ENCODE data around the gene GPHN.

GRCh38 chr14:66752109-66752508, 244.2 kb downstream of the GPHN start:
- TF ChIP-seq, protein P1, sequence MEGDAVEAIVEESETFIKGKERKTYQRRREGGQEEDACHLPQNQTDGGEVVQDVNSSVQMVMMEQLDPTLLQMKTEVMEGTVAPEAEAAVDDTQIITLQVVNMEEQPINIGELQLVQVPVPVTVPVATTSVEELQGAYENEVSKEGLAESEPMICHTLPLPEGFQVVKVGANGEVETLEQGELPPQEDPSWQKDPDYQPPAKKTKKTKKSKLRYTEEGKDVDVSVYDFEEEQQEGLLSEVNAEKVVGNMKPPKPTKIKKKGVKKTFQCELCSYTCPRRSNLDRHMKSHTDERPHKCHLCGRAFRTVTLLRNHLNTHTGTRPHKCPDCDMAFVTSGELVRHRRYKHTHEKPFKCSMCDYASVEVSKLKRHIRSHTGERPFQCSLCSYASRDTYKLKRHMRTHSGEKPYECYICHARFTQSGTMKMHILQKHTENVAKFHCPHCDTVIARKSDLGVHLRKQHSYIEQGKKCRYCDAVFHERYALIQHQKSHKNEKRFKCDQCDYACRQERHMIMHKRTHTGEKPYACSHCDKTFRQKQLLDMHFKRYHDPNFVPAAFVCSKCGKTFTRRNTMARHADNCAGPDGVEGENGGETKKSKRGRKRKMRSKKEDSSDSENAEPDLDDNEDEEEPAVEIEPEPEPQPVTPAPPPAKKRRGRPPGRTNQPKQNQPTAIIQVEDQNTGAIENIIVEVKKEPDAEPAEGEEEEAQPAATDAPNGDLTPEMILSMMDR (IDR thresholded peaks at IDR 0.05; ENCODE audit: low read length), result no peak
- no peak for TF ChIP-seq EZH2 (IDR thresholded peaks at IDR 0.05; ENCODE audit: borderline replicate concordance, low read length)
